ENCODE data around the gene ENTHD1. TPM values are rescaled to one million over a fixed set of nuclear protein-coding genes. Genes with fewer than 3 reads are reported as not detected.
A peak's percentile ranks its signal among the peaks of the same experiment; 100 is the strongest.

ENTHD1 gene
- total RNA-seq, 1 donor, result not detected

DNA sequence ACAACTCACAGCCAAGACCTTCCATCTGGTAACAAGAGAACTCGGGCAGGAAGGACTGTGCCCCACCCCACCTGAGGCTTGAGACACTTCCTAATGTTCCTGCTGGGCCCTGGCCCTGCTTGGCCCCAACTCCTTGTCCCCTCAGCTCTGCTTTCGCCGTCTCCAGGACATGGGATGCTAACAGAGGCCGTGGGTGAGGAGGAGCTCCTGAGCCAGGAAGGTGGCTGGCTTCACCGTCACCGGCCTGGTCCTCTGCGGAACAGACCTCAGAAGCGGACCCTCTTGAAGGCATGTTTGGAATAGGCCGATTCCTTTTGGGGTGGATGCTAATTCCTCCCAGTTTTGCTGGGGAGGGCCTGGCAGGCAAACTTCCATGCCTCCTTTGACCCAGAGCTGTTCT is 168.7 kb downstream of the ENTHD1 start:
- TF ChIP-seq CTCF (IDR thresholded peaks at IDR 0.05; ENCODE audit: extremely low read depth, low read depth, low read length), result no peak
- Histone ChIP-seq H3K4me1 (ENCODE audit: insufficient read depth, low read length) (no peaks in the 10 kb centered on the region), H3K9me3 (ENCODE audit: low read depth, low read length) (no peaks in the 10 kb centered on the region), H3K27me3 (ENCODE audit: insufficient read depth, low read length) (peaks cover 7% of the 10 kb centered on the region), H3K36me3 (ENCODE audit: insufficient read depth, low read length) (no peaks in the 10 kb centered on the region), H3K79me2 (ENCODE audit: insufficient read depth, low read length) (no peaks in the 10 kb centered on the region), H2AFZ (ENCODE audit: low read length) (no peak overlapping the region), H4K20me1 (ENCODE audit: insufficient read depth, low read length) (no peaks in the 10 kb centered on the region), H3K27ac (ENCODE audit: low read depth, low read length) (no peak overlapping the region), H3K4me3 (ENCODE audit: insufficient read depth, low read length) (no peak overlapping the region), H3K4me2 (ENCODE audit: insufficient read depth, low read length) (no peak overlapping the region)
- DNase-seq (ENCODE audit: insufficient read length, low spot score, missing footprints), result no peak

GRCh38 chr22:39724390-39724789 is 169.2 kb downstream of the ENTHD1 start:
- peaks cover 7% of the 10 kb centered on the region for H3K27me3 ChIP-seq (ENCODE audit: insufficient read depth, low read length)

DNA sequence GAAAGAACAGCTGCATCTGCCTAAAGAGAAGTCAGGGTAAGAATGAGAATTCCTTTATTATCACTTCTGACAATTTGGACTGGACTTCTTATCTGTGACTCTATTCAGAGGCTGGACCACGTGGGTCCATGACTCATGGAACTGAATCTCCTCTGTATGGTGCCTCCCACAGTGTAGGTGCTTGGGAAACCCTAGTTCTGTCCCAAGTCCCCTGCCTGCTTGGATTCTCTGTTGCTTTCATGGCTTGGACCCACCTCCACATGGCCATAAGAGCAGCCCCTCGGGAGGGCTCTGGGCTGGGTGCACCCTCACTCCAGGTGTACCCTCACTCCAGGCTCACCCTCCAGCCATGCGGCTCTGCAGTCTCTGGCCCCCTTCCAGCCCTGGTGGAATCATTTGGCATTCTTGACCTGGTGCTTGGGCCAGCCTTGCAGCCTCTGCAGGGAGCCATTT is 169.6 kb downstream of the ENTHD1 start:
- peaks cover 7% of the 10 kb centered on the region for H3K27me3 ChIP-seq (ENCODE audit: insufficient read depth, low read length)
- H3K4me2 ChIP-seq (ENCODE audit: insufficient read depth, low read length), result no peak overlapping the region
- no peaks in the 10 kb centered on the region for H3K9me3 ChIP-seq (ENCODE audit: low read depth, low read length)
- no peak overlapping the region for H3K4me3 ChIP-seq (ENCODE audit: insufficient read depth, low read length)
- H2AFZ ChIP-seq (ENCODE audit: low read length), result no peak overlapping the region
- peak; percentile 65 for DNase-seq (ENCODE audit: insufficient read length, low spot score, missing footprints)
- no peaks in the 10 kb centered on the region for H3K4me1 ChIP-seq (ENCODE audit: insufficient read depth, low read length)
- H3K79me2 ChIP-seq (ENCODE audit: insufficient read depth, low read length), result no peaks in the 10 kb centered on the region
- H3K27ac ChIP-seq (ENCODE audit: low read depth, low read length), result no peak overlapping the region
- H3K36me3 ChIP-seq (ENCODE audit: insufficient read depth, low read length), result no peaks in the 10 kb centered on the region
- TF ChIP-seq CTCF (IDR thresholded peaks at IDR 0.05; ENCODE audit: extremely low read depth, low read depth, low read length), result no peak
- H4K20me1 ChIP-seq (ENCODE audit: insufficient read depth, low read length), result no peaks in the 10 kb centered on the region

More at GRCh38 chr22:39724390-39724789, 169.2 kb downstream of the ENTHD1 start:
- Histone ChIP-seq H3K36me3 (ENCODE audit: insufficient read depth, low read length) (no peaks in the 10 kb centered on the region), H2AFZ (ENCODE audit: low read length) (no peak overlapping the region), H3K4me3 (ENCODE audit: insufficient read depth, low read length) (no peak overlapping the region), H4K20me1 (ENCODE audit: insufficient read depth, low read length) (no peaks in the 10 kb centered on the region), H3K9me3 (ENCODE audit: low read depth, low read length) (no peaks in the 10 kb centered on the region), H3K27ac (ENCODE audit: low read depth, low read length) (no peak overlapping the region), H3K4me2 (ENCODE audit: insufficient read depth, low read length) (no peak overlapping the region), H3K79me2 (ENCODE audit: insufficient read depth, low read length) (no peaks in the 10 kb centered on the region), H3K4me1 (ENCODE audit: insufficient read depth, low read length) (no peaks in the 10 kb centered on the region)
- peak; percentile 29 for DNase-seq (ENCODE audit: insufficient read length, low spot score, missing footprints)
- no peak for TF ChIP-seq CTCF (IDR thresholded peaks at IDR 0.05; ENCODE audit: extremely low read depth, low read depth, low read length)

DNA sequence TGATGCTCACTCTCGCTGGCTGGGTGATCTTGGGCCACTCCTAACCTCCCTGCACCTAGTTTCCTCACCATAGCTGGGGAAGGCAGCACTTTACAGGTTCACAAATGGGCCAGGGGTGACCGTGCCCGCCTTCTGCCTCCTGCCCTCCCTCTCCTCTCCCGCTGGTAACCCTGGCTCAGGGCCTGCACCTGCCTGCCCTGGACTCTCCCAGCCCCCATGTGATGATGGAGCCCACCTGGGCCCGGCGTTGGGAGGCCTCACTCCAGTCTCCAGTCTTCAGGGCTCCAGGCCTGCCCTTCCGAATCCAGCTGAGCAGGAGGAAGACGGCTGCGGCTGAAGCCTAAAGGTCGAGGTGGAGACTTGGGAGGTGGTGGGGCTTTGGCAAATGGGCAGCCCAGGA is 170.1 kb downstream of the ENTHD1 start:
- H3K27me3 ChIP-seq (ENCODE audit: insufficient read depth, low read length), result peaks cover 7% of the 10 kb centered on the region
- no peaks in the 10 kb centered on the region for H3K9me3 ChIP-seq (ENCODE audit: low read depth, low read length)
- no peak for TF ChIP-seq CTCF (IDR thresholded peaks at IDR 0.05; ENCODE audit: extremely low read depth, low read depth, low read length)

More for the DNA sequence above, 170.1 kb downstream of the ENTHD1 start:
- Histone ChIP-seq H3K4me3 (ENCODE audit: insufficient read depth, low read length) (no peak overlapping the region), H3K36me3 (ENCODE audit: insufficient read depth, low read length) (no peaks in the 10 kb centered on the region), H3K27ac (ENCODE audit: low read depth, low read length) (no peak overlapping the region), H3K4me1 (ENCODE audit: insufficient read depth, low read length) (no peaks in the 10 kb centered on the region), H3K79me2 (ENCODE audit: insufficient read depth, low read length) (no peaks in the 10 kb centered on the region), H2AFZ (ENCODE audit: low read length) (no peak overlapping the region), H4K20me1 (ENCODE audit: insufficient read depth, low read length) (no peaks in the 10 kb centered on the region), H3K4me2 (ENCODE audit: insufficient read depth, low read length) (no peak overlapping the region)
- DNase-seq (ENCODE audit: insufficient read length, low spot score, missing footprints), result peak; percentile 42
